ENCODE data around the gene KRT85.

The KRT85 gene

DNA sequence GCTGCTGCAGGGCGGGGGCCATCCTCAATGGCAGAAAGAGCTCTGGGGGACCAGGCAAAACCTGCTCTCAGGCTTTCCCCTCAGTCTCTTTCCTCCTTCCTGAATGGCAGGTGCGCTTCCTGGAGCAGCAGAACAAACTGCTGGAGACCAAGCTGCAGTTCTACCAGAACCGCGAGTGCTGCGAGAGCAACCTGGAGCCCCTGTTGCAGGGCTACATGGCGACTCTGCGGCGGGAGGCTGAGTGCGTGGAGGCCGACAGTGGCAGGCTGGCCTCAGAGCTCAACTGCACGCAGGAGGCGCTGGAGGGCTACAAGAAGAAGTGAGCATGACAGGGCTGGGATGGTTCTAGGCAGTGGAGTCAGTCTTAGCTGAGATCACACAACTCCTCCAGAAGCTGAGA lies 23.2 kb downstream of the KRT85 start:
- TF ChIP-seq, protein P1, sequence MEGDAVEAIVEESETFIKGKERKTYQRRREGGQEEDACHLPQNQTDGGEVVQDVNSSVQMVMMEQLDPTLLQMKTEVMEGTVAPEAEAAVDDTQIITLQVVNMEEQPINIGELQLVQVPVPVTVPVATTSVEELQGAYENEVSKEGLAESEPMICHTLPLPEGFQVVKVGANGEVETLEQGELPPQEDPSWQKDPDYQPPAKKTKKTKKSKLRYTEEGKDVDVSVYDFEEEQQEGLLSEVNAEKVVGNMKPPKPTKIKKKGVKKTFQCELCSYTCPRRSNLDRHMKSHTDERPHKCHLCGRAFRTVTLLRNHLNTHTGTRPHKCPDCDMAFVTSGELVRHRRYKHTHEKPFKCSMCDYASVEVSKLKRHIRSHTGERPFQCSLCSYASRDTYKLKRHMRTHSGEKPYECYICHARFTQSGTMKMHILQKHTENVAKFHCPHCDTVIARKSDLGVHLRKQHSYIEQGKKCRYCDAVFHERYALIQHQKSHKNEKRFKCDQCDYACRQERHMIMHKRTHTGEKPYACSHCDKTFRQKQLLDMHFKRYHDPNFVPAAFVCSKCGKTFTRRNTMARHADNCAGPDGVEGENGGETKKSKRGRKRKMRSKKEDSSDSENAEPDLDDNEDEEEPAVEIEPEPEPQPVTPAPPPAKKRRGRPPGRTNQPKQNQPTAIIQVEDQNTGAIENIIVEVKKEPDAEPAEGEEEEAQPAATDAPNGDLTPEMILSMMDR (IDR thresholded peaks at IDR 0.05; ENCODE audit: insufficient read depth, low read length, poor library complexity, severe bottlenecking) = no peak
- no peaks in the 10 kb centered on the region for H3K36me3 ChIP-seq (ENCODE audit: control insufficient read depth, insufficient read depth, low read length)
- H3K27me3 ChIP-seq (replicated peaks; ENCODE audit: control insufficient read depth, insufficient read depth, low read length) = no peaks in the 10 kb centered on the region; the same call in none of the 2 replicates
- DNase-seq (ENCODE audit: extremely low read depth, insufficient read length) = no peak
- no peak overlapping the region for H3K4me3 ChIP-seq (replicated peaks; ENCODE audit: low read depth, low read length)

- Histone ChIP-seq H3K4me3 (replicated peaks; ENCODE audit: low read depth, low read length) (no peak overlapping the region), H3K27me3 (replicated peaks; ENCODE audit: control insufficient read depth, insufficient read depth, low read length) (no peaks in the 10 kb centered on the region; the same call in none of the 2 replicates), H3K36me3 (ENCODE audit: control insufficient read depth, insufficient read depth, low read length) (no peaks in the 10 kb centered on the region)
- TF ChIP-seq, protein P1 (IDR thresholded peaks at IDR 0.05; ENCODE audit: insufficient read depth, low read length, poor library complexity, severe bottlenecking) = no peak
- DNase-seq (ENCODE audit: extremely low read depth, insufficient read length) = no peak
Observed at GRCh38 chr12:52343550-52343949, 23.7 kb downstream of the KRT85 start.

GRCh38 chr12:52342781-52343490 lies 24.3 kb downstream of the KRT85 start:
- no peak for DNase-seq (ENCODE audit: extremely low read depth, insufficient read length)
- H3K36me3 ChIP-seq (ENCODE audit: control insufficient read depth, insufficient read depth, low read length) = no peaks in the 10 kb centered on the region
- H3K4me3 ChIP-seq (replicated peaks; ENCODE audit: low read depth, low read length) = no peak overlapping the region
- TF ChIP-seq, protein P1 (IDR thresholded peaks at IDR 0.05; ENCODE audit: insufficient read depth, low read length, poor library complexity, severe bottlenecking) = no peak
- H3K27me3 ChIP-seq (replicated peaks; ENCODE audit: control insufficient read depth, insufficient read depth, low read length) = no peaks in the 10 kb centered on the region; the same call in none of the 2 replicates

GRCh38 chr12:52341066-52341580 lies 26.2 kb downstream of the KRT85 start:
- Histone ChIP-seq H3K36me3 (ENCODE audit: control insufficient read depth, insufficient read depth, low read length) (no peaks in the 10 kb centered on the region), H3K4me3 (replicated peaks; ENCODE audit: low read depth, low read length) (no peak overlapping the region), H3K27me3 (replicated peaks; ENCODE audit: control insufficient read depth, insufficient read depth, low read length) (no peaks in the 10 kb centered on the region; the same call in none of the 2 replicates)
- DNase-seq (ENCODE audit: extremely low read depth, insufficient read length) = no peak
- TF ChIP-seq, protein P1 (IDR thresholded peaks at IDR 0.05; ENCODE audit: insufficient read depth, low read length, poor library complexity, severe bottlenecking) = no peak

GRCh38 chr12:52338241-52338960 lies 28.9 kb downstream of the KRT85 start:
- no peaks in the 10 kb centered on the region for H3K36me3 ChIP-seq (ENCODE audit: control insufficient read depth, insufficient read depth, low read length)
- no peak overlapping the region for H3K4me3 ChIP-seq (replicated peaks; ENCODE audit: low read depth, low read length)
- DNase-seq (ENCODE audit: extremely low read depth, insufficient read length) = no peak
- TF ChIP-seq, protein P1 (IDR thresholded peaks at IDR 0.05; ENCODE audit: insufficient read depth, low read length, poor library complexity, severe bottlenecking) = no peak
- no peaks in the 10 kb centered on the region; the same call in 1 of the 2 replicates for H3K27me3 ChIP-seq (replicated peaks; ENCODE audit: control insufficient read depth, insufficient read depth, low read length)
